T47D (cell line): Measurements from ENCODE around the gene CSH2.
"Not testable (repeated sequence)": the region's sequence is repeated elsewhere in the genome, so short reads cannot be mapped to it uniquely, and the experiment has no call there.

Source experiments
- DNase-seq, 2 experiments: peaks; one replicate each; pipeline versions ENCODE4 v3.0.0 to v3.0.0-alpha.2; 2011 to 2012; ENCODE audit warnings: low read depth in 1 of 2, low spot score in 1 of 2
- JUND ChIP-seq: IDR thresholded peaks from 2 replicates; pipeline ENCODE4 v1.6.1; 2012; ENCODE audit warnings: low read depth
- in situ Hi-C: cut with HindIII; loops from 2 replicates; pipeline ENCODE4 v1.10.0; 2016; ENCODE audit warnings: low sequenced_read_pairs, low pct_unique_long_range_greater_than_20kb

CSH2 gene

DNA sequence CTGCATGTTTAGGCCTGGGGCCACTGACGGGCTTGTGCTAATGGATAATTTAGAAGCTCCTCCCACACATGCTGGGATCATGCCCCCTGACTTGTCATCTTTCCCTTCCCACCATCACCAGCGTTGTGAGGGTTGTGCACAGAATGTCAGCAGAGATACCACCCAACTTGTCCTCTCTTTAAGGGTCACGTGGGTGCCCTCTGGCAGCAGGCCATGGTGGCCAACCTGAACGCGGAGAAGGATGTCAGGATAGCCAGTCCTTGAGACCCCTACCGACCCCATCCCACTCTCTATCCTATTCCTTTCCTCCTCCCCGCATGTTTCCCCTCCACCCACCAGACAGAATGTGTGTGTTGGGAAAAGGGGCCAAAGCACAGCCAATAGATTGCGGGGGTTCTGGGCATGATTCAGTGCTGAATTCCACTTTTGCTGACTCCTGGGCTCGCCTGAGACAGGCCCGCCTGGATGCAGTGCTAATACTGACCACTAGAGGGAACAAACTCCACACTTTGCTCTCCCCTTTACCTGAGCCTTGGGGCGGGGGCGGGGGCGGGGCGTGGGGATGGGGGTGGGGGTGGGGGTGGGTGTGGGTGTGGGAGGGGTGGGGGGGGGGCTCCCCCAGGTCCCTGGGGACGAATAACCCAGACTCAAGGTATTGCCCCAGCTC is 8.6 kb upstream of the CSH2 start, which contains the start of gene GH2:
Gene GH2, minus strand, starts transcription at position 10 of the 667 bp plus-strand sequence. CDS start 143 bp downstream, outside the sequence.
- TF ChIP-seq JUND = no peak
- peak; percentile 78 to 79 for DNase-seq
- in situ Hi-C loops = no loop called here

DNA sequence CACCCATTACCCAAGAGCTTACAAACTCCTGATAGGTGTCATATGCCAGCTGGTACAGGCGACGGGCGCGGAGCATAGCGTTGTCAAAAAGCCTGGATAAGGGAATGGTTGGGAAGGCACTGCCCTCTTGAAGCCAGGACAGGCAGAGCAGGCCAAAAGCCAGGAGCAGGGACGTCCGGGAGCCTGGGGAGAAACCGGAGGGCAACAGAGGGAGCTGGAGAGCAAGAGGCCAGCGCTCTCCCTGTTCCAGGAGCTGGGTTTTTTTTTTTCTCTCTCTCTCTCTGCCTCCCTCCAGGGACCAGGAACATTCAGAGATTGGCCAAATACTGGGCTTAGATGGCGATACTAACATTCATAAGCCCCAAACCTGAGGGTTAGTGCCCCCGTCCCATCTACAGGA is 7.9 kb upstream of the CSH2 start:
- in situ Hi-C loops = not testable (repeated sequence)
- peak; percentile 21 to 59 for DNase-seq

DNA sequence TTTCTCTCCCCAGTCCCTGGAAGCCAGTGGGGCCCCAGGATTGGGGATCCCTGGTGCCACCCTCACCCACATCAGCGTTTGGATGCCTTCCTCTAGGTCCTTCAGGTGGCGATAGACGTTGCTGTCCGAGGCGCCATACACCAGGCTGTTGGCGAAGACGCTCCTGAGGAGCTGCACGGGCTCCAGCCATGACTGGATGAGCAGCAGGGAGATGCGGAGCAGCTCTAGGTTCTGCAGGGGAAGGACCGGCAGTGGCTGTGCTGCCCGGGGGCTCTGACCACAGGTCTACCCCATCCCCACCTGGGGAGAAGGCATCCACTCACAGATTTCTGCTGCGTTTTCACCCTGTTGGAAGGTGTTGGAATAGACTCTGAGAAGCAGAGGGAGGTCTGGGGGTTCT is 7.2 kb upstream of the CSH2 start:
- in situ Hi-C loops = no loop called here
- DNase-seq = no peak
- no peak for TF ChIP-seq JUND

DNA sequence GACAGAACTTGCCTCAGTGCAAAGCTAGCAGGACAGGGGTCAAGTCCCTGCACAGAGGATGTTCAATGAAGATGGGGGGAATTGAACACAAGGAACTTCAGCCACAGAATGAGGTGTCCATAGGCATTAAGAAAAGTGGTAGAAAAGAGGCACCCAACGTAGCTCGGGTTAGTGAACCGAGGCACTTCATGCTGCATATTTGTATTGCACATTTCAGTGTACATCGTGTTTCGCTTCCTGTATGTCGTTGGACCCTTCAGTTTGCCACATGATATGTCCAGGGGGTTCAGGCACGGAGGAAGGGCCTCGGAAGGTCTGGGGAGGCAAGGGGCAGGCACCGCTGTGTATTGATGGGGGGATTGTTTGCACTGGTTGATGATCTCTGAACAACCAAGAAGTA is 4.9 kb upstream of the CSH2 start:
- in situ Hi-C loops, DNase-seq: not testable (repeated sequence)

DNA sequence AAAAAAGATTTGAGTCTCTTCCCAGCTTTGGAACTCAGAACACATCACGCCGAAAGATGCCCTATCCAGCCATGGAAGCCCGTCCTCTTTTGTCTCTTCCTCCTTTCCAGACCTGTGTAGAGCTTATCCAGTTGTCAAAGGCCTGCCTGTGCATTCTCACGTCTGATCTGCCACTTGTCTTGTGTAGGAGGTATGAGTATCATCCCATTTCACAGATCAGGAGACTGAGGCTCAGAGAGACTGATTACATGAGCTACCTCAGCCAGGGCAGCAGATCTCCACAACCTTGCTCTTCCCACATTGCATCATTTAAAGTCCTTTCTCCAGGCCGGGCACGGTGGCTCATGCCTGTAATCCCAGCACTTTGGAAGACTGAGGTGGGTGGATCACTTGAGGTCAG is 1.2 kb upstream of the CSH2 start:
- in situ Hi-C loops, DNase-seq: not testable (repeated sequence)

DNA sequence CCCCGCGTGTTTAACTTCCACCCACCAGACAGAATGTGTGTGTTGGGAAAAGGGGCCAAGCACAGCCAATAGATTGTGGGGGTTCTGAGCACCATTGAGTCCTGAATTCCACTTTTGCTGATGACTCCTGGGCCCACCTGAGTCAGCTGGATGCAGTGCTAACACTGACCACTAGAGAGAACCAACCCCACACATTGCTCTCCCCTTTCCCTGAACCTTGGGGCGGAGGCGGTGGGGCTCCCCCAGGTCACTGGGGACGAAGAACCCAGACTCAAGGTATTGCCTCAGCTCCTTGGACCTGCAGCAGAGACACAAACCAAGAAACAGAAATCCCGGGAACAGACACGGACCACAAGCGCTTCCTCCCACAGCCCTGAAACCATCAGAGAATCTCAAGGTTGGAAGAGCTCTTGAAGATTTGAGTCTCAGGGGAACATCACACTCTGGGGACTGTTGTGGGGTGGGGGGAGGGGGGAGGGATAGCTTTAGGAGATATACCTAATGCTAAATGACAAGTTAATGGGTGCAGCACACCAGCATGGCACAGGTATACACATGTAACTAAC is 667 bp upstream of the CSH2 start:
- in situ Hi-C loops, DNase-seq: not testable (repeated sequence)

DNA sequence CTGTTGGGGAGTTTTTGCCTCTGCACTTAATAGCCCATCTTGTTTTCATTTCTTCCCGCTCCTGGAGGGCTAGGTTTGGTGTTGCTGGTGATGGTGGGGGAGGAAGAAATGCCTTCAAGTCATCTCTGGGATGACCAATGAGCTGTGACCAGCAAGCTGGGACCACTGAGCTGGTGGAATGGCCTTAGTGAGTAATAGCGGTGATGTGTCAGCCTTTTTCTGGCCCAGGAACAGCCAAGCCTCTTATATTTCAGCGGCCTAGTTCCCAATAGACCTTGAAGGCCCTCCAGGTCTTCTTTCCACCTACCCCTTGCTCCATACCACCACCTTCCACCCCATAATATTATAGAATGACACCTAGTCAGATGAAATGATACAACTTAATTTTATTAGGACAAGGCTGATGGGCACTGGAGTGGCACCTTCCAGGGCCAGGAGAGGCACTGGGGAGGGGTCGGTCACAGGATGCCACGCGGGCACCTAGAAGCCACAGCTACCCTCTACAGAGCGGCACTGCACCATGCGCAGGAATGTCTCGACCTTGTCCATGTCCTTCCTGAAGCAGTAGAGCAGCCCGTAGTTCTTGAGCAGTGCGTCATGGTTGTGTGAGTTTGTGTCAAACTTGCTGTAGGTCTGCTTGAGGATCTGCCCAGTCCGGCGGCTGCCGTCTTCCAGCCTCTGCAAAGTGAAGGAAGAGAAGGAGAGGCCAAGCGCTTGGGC is 1.7 kb downstream of the CSH2 start:
- in situ Hi-C loops, DNase-seq: not testable (repeated sequence)

DNA sequence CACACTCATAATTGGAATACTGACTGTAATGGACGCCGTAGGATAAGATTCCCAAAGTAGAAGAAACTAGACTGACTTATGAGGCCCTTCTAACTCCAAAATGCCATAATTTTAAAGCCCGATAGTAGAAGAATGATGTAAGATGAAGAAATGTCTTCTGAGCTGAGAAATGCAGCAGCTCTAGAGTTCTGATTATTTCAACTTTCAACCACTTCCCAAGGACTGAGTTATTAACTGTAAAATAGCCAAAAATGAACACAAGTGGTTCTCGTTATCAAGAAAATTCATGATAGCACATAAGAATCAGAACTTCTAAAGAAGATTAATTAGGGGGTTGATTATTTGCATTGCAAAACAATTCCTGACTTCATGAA is 3.2 kb downstream of the CSH2 start:
- in situ Hi-C loops, DNase-seq: not testable (repeated sequence)

DNA sequence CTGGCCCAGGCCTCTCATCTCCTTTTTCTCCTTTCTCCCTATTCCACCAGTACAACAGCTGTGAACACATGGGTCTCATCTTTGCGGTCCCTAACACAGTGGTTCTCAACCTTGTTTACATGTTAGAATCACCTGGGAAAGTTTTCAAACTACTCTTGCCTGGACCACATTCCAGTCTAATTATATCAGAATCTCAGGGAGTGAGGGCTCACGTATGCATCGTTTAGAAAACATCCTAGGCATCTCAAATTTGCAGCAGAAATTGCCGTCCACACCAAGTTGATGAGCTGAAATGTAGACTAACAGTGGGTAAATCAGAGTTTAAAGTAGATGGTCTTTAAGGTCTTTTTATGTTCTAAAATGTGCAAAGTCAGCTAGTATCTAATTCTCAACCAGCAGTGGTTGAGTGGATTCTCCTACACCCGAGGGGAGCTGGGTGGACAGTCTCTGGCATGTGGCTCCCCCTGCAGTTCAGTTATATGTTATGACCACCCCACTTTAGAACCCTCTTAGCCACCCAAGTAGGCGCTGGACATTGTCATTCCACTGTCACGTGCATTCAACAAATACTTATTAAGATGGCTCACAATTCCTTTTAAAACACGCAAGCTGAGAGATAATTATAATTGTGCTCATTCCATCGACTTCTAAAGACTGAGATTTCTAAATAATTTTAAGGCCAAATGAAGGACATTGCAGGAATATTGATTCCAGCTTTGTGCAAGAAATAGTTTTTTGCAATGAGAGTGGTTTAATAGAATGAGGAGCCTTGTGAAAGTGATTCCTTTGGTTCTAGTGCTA is 3.8 kb downstream of the CSH2 start:
- in situ Hi-C loops = not testable (repeated sequence)
- DNase-seq = peak in 1 of 2 experiments; percentile 33

DNA sequence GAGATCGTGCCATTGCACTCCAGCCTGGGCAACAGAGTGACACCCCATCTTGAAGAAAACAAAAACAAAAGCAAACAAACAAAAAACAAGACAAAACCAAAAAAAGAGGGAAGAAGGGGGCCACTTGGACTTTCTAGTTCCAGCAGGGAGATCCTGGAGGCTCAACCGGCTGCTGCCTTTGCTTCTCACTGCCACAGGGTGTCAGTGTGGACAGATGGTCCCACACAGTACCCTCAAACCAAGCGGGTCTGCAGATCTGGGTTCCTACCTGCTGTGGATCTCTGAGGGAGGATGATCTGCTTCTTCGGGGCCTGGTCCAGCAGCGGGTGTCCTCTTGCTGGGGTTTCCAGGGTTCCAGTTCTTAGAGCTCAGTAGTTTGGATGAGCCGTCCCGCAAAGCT is 6.9 kb downstream of the CSH2 start:
- in situ Hi-C loops, DNase-seq: not testable (repeated sequence)

DNA sequence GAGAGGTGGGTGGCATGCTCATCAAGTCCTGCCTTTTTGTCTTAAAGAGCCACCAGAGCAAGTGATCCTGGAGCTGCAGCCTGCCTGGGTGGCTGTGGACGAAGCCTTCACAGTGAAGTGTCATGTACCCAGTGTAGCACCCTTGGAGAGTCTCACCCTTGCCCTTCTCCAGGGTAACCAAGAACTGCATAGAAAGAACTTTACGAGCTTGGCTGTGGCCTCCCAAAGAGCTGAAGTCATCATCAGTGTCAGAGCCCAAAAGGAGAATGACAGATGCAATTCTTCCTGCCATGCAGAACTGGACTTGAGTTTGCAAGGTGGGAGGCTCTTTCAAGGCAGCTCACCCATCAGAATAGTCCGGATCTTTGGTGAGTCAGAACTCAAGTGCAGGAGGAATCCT is 14.2 kb downstream of the CSH2 start:
- in situ Hi-C loops = no loop called here
- no peak for TF ChIP-seq JUND
- DNase-seq = no peak

DNA sequence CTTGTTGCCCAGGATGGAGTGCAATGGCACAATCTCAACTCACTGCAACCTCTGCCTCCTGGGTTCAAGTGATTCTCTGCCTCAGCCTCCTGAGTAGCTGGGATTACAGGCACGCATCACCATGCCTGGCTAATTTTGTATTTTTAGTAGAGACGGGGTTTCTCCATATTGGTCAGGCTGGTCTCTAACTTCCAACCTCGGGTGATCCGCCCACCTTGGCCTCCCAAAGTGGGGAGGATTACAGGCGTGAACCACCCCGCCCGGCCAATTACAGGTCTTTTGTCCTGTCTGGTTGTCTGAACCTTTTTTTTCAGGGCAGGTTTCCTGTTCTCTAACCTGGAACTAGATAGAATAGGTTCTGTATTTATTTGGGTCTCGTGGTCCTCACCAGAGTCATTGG is 17.1 kb downstream of the CSH2 start:
- in situ Hi-C loops, DNase-seq: not testable (repeated sequence)

DNA sequence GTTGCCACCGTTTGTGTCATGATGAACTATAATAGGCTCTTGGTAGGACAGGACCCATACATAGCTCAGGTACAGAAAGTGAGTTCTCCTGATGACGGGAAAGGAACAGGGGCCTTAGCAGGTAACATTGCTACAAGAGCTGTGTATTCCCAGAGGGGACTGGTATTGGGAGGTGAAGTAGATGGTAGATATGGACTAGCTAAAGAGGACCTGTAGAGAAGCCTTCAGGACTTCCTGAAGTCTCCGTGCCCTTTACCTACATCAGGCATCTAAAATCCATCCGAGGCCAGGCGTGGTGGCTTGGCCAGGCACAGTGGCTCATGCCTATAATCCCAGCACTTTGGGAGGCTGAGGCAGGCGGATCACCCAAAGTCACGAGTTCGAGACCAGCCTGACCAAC is 18.3 kb downstream of the CSH2 start:
- TF ChIP-seq JUND = no peak
- in situ Hi-C loops = no loop called here
- no peak for DNase-seq
